ENCODE measurements around the gene MOB3A.

DNA sequence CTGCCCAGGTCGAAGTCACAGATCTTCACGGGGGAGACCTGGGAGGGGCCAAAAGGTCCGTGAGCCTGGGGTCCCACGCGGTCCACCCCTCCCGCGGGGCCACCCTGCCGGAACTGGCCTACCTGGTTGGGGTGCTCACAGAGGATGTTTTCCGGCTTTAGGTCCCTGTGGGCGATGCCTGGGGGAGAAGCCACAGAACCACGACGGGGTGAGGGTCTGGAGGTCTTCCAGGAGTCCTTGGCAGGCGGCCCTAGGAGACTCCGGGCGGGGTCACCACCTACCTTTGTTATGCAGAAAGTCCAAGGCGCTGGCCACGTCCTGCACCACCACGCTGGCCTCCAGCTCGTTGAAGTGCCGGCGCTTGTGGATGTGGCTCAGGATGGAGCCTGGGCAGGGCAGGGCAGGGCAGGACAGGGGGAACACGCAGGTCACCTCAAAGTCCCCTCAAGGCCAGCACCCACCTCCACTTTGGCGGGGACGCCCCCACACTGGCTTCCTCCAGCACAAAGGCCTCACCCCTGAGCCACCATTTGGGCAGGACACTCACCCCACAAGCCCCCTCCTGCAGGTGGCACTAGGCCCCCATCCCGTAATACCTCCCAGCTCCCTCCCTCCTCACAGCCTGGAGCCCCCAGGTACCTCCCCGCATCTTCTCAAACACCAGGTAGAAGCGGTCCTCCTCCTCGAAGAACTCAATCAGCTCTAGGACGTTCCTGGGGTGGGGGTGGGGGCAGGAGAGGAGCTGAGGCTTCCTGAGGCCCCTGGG is 53.5 kb downstream of the MOB3A start:
- no peak for TF ChIP-seq TOX (CRISPR knock-in tag; IDR thresholded peaks at IDR 0.05; ENCODE audit: borderline replicate concordance)
- TF ChIP-seq BACH2 (CRISPR knock-in tag; IDR thresholded peaks at IDR 0.05; ENCODE audit: borderline replicate concordance), result no peak
- no peak for TF ChIP-seq ARNTL (CRISPR knock-in tag; IDR thresholded peaks at IDR 0.05; ENCODE audit: borderline replicate concordance, low read depth)
- TF ChIP-seq GLIS3 (CRISPR knock-in tag; IDR thresholded peaks at IDR 0.05), result no peak

All from SK-N-SH treated with all-trans-retinoic acid at 6 μM for 48 hours (cell line).